ENCODE data around the gene PMEPA1.

Gene PMEPA1

DNA sequence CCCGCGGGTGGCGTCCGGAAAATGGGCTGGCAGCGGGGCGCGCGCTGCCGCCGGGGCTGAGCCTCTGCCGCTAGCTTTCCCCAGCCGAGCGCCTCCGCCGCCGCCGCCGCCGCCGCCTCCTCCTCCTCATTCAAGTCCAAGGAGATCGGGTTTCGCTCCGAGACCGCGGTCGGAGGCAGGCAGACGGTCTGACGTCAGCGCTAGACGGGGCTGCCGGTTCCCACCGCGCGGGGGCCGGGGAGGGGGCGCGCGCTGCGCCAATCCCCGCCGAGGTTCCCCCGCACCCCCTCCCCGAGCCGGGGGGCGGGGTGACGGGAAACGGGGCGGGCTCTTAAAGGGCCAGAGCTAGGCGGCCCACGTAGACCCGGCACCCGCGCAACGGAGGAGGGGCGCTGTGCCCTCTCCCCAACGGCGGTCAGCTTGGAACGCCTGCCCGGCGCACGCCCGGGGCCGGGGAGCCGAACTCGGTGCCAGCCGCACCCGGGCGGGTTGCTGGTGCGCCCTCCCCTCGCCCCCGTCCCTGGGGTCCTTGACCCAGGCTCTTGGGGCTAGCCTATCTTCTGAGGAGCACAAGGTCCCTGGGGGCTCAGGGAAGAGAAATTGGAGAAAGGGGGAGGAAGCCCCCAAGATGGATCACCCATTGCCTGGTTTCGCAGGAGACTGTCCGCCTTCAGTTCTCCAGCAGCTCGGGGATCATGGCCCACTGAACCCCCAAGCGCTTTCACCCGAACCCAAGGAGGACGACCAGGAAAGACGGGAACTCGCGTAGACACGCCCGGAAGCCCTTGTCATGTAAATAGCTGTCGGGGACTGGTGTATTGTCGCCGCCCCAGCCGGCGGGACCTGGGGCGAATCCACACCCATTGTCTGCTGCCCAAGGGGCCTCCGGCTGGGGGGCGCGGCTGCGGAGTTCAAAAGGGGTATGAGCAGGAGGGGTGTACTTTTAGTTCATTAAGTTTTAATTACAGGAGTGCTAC lies at the start of gene PMEPA1:
Gene PMEPA1, minus strand, starts transcription at position 193 of the 977 bp plus-strand sequence. CDS start 433 bp downstream, outside the sequence.
- peak; percentile 83 for DNase-seq (ENCODE audit: low read depth, low spot score)

- DNase-seq (ENCODE audit: low read depth, low spot score), result no peak
Observed at GRCh38 chr20:57757767-57758166, 48.0 kb upstream of the PMEPA1 start.

- no peak for DNase-seq (ENCODE audit: low read depth, low spot score)
Observed at GRCh38 chr20:57756921-57757320, 47.1 kb upstream of the PMEPA1 start.

DNA sequence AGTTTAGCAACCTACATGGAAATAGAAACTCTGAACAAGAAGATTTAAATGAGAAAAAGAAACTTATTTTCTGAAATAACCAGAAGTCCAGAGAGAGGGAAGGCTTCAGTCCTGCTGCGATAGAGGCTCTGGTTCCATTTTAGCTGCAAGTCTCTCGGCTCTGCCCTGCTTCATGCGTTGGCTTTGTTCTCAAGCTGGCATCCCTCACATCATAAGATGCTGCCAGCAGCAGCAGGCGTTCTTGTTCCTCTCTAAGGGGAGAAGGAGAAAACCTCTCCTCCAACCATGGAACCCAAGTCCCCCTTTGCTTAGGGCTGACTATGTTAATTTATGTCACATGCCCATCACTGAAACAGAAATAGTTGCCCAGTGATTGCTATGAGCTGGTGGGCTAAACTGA lies 46.4 kb upstream of the PMEPA1 start:
- DNase-seq (ENCODE audit: low read depth, low spot score), result no peak

DNA sequence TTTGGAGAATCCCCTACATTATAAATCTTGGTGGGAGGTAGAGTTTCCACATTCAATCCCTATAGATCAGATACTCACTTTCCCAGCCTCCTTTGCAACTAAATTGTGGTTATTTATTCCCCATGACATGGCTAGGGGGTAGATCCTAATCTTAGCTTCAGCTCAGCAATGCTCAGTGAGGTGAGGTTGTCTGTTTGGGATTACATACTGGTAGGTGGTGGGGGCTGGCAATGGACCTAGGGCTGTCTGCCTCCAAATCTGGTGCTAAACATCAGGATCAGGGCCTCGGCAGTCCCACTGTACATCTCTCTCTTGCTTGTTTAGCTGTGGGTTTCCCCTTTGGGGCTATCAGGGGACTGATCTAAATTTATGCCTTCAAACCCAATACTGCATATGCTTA lies 45.8 kb upstream of the PMEPA1 start:
- no peak for DNase-seq (ENCODE audit: low read depth, low spot score)

DNA sequence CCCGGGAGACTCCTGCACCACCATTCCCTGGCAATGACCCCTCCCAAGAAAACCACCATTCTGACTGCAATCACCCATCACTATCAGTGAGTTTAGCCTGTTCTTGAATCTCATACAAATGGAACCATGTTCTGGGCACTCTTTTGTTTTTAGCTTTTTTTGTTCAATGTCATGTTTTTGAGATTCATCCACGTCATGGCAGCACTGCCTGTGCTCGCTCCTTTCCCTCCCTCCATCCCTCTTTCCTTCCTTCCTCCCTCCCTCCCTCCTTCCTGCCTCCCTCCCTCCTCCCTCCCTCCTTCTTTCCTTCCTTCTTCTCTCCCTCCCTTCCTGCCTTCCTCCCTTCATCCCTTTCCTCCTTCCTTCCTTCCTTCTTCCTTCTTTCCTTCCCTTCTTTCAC lies 44.4 kb upstream of the PMEPA1 start:
- DNase-seq (ENCODE audit: low read depth, low spot score), result no peak

GRCh38 chr20:57753332-57754164 lies 43.7 kb upstream of the PMEPA1 start:
- DNase-seq (ENCODE audit: low read depth, low spot score), result no peak

DNA sequence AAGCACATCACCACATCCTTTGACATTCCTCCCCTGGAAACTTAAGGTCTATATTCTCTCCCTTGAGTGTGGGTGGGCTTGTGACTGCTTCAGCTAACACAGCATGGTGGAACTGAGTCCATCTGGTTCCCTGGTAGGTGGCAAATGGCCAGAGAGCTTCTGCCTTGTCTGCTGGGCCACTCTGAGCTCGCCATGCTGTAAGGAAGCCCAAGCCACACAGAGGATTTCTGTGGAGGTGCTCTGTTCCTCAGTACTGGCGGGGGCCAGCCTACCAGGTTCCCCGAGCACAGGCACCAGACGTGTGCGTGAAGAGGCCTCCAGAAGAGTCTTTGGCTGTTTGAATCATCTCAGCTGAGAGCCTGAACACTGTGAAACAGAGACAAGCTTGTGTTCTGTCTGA lies 41.6 kb upstream of the PMEPA1 start:
- no peak for DNase-seq (ENCODE audit: low read depth, low spot score)

GRCh38 chr20:57749869-57750268 lies 40.1 kb upstream of the PMEPA1 start:
- DNase-seq (ENCODE audit: low read depth, low spot score), result no peak

DNA sequence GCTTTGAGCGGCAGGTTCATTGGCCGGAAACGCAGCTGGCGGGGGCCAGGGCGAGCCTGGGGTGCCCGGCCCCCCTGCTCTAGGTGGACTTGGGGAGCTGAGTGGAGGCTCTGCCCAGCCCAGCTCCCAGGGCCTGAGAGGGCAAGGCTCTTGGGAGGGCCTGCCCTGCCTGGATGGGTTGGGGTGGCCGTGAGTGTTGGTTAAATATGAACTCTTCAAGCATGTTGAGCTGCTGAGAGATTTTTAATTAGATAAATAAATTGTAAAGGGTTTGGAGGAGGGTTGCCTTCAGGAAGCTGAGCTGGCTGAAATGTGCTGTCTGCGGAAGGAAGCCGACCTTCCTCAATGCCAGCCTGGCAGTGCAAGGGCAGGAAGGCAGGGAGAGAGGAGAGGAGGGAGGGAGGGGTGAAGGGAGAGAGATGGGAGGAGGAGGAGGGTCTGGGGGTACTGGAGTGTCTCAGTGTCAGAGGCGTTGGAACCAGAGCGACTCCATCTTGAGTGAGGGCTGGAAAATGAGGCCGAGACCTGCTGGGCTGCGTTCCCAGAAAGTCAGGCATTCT lies 39.4 kb upstream of the PMEPA1 start:
- no peak for DNase-seq (ENCODE audit: low read depth, low spot score)

- DNase-seq (ENCODE audit: low read depth, low spot score), result no peak
Observed at GRCh38 chr20:57748601-57749130, 38.9 kb upstream of the PMEPA1 start.

- DNase-seq (ENCODE audit: low read depth, low spot score), result no peak
Observed at GRCh38 chr20:57747861-57748481, 38.2 kb upstream of the PMEPA1 start.

DNA sequence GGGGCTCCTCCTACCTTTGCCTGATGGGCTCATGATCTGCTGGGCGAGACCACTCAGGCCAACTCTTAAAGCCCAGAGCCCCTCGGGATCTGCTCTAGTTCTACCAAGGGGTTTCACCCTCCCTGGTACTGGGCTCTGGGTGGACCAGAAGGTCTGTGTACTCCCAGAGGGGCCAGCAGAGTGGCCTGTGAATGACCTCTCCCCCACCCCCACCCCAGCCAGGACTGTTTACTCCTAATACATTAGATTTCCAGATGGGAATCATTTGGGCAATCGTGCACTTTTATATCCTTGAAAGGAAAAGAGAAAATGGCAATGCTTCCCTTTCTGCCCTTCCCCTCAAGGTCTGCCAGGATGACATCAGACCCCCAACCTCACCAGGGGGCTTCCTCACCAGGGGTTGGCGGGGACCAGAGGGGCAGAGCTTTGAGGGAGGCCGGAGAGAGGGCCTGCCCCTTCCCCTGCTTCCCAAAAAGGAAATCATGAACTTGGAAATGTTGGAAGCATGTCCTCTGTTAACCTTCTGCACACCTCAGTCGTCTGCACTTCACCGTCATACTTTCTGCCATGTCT lies 37.1 kb upstream of the PMEPA1 start:
- no peak for DNase-seq (ENCODE audit: low read depth, low spot score)

DNA sequence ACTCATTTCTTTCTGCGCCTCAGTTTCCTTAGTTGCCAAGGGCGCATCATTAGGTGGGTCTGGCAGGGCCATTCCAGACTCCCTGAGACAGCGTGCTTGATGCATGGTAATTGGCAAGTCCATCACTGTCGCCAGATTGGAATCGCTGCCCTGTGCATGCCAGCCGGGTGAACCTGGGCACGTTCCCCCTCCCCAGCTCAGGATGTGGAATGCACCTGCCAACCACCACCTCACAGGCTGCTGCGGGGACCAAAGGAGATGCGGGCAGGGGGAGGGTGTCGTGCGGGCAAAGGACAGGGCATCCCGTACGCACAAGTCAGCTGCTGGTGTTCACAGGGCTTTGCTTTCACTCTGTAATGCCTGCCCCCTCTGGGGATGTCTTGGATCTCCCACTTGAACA lies 36.4 kb upstream of the PMEPA1 start:
- DNase-seq (ENCODE audit: low read depth, low spot score), result no peak

- no peak for DNase-seq (ENCODE audit: low read depth, low spot score)
Observed at GRCh38 chr20:57744206-57744605, 34.4 kb upstream of the PMEPA1 start.

GRCh38 chr20:57743450-57744095 lies 33.8 kb upstream of the PMEPA1 start:
- no peak for DNase-seq (ENCODE audit: low read depth, low spot score)

DNA sequence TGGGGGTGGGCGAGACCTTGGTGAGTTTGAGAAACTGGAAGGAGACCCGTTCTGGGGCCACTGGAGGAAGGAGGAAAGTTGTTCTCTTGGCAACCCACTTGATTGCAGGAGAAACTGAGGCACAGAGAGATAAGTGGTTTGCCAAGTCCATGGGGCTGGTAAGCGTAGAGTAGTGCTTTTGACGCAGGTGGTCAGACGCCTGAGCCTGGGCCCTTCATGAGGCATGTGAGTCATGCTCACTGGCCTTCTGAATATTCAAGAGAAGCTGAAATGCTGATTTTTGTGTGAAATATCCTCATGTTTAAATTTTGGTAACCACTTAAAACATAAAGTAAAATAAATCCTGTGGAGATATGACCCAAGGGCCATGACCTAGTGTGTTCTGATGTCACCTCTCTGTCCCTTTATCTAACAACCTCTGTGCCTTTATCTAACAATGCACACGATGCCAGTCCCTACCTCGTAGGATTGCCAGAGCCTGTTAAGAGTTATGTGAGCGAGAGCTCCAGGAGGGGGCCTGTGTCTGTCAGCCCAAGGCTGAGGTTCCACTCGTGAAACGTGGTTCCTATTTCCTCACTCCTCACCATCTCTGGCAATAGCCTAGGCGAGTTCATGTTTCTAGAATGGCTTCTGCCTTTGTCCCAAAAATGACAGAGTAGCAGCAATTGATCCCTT lies 32.8 kb upstream of the PMEPA1 start:
- no peak for DNase-seq (ENCODE audit: low read depth, low spot score)

GRCh38 chr20:57738484-57738883 lies 28.7 kb upstream of the PMEPA1 start:
- DNase-seq (ENCODE audit: low read depth, low spot score), result no peak

DNA sequence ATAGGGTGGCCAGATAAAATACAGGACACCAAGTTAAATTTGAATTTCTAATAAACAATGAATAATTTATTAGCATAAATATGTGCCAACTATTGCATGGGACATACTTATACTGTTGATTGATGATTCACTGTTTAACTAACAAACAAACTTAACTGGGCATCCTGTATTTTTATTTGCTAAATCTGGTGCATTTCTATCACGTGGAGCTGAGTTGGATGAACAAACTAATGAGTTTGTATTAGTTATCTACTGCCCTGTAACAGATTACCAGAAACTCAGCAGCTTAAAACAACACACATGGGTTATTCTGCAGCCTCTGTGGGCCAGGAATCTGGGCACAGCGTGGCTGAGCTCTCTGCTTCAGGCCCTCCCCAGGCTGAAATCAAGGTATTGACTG lies 28.2 kb upstream of the PMEPA1 start:
- no peak for DNase-seq (ENCODE audit: low read depth, low spot score)

DNA sequence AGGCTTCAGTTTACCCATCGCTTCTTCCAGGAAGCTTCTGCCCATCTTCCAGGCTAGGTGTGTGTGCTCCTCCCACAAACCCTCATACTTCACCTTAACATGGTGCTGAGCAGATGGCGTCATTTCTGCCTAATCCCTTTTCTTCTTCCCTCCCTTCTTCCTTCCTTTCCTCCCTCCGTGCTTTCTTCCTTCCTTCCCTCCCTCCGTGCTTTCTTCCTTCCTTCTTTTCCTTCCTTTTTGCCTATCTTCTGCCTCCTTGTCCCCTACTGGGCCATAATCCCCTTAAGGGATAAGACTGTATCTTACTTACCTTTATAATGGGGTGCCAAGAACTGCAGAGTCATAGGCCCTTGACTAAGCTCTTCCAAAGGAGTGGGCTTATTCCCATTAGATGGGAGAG lies 27.5 kb upstream of the PMEPA1 start:
- no peak for DNase-seq (ENCODE audit: low read depth, low spot score)
